GM23338 (cell line): ENCODE measurements around the gene GRIK1. TPM values are rescaled to one million over a fixed set of nuclear protein-coding genes. Genes with fewer than 3 reads are reported as not detected.

Experiments used
- ATAC-seq: fragments of 200-7000 bp; cut with Tn5 transposase; 3 replicates; pipeline ENCODE4 v1.9.1; 2020
- DNase-seq: peaks from one replicate; pipeline ENCODE4 v3.0.0-alpha.2; 2015; ENCODE audit warnings: low spot score
- H2AFZ ChIP-seq: fragments of 200-600 bp; sonication (generic); 2 replicates; pipeline ENCODE4 v1.8.0; 2016; ENCODE audit warnings: antibody characterized with exemption, mild to moderate bottlenecking, moderate library complexity
- H3F3A ChIP-seq: fragments of 200-600 bp; sonication (generic); replicated peaks from 2 replicates; pipeline ENCODE4 v1.8.0; 2017; ENCODE audit warnings: antibody characterized with exemption, mixed run types, low read depth
- H3K27ac ChIP-seq: fragments of 200-600 bp; sonication (generic); 2 replicates; pipeline ENCODE4 v1.6.1; 2016; ENCODE audit warnings: low read depth
- H3K27me3 ChIP-seq: fragments of 200-600 bp; sonication (generic); 2 replicates; pipeline ENCODE4 v1.8.0; 2016; ENCODE audit warnings: mild to moderate bottlenecking, mixed run types, moderate library complexity; ENCODE audit not compliant: insufficient read depth
- H3K36me3 ChIP-seq: fragments of 200-600 bp; sonication (generic); 2 replicates; pipeline ENCODE4 v1.8.0; 2016; ENCODE audit warnings: mild to moderate bottlenecking; ENCODE audit not compliant: insufficient read depth
- H3K4me1 ChIP-seq: fragments of 200-600 bp; sonication (generic); 2 replicates; pipeline ENCODE4 v1.8.0; 2016; ENCODE audit warnings: mild to moderate bottlenecking, moderate library complexity; ENCODE audit not compliant: insufficient read depth
- H3K4me2 ChIP-seq: fragments of 200-600 bp; sonication (generic); 2 replicates; pipeline ENCODE4 v1.7.1; 2017; ENCODE audit warnings: mixed run types
- H3K4me3 ChIP-seq: fragments of 200-600 bp; sonication (generic); 2 replicates; pipeline ENCODE4 v1.6.1; 2016; ENCODE audit warnings: mixed run types
- H3K79me2 ChIP-seq: fragments of 200-600 bp; sonication (generic); replicated peaks from 2 replicates; pipeline ENCODE4 v1.8.0; 2017; ENCODE audit warnings: mild to moderate bottlenecking; ENCODE audit not compliant: insufficient read depth
- H3K9me2 ChIP-seq: fragments of 200-600 bp; sonication (generic); 2 replicates; pipeline ENCODE4 v1.8.0; 2017; ENCODE audit not compliant: insufficient read depth
- H4K20me1 ChIP-seq: fragments of 200-600 bp; sonication (generic); replicated peaks from 2 replicates; pipeline ENCODE4 v1.8.0; 2017; ENCODE audit warnings: mild to moderate bottlenecking; ENCODE audit not compliant: insufficient read depth
- H3K27ac Mint-ChIP-seq: 2 replicates; pipeline ENCODE4 v1.8.0; 2020; ENCODE audit warnings: inconsistent platforms, mild to moderate bottlenecking, moderate library complexity, mixed read lengths
- H3K27me3 Mint-ChIP-seq: 3 replicates; pipeline ENCODE4 v1.8.0; 2022; ENCODE audit warnings: low read depth, mild to moderate bottlenecking, moderate library complexity, mixed read lengths, inconsistent platforms; ENCODE audit not compliant: insufficient read depth, poor library complexity
- H3K36me3 Mint-ChIP-seq: 3 replicates; pipeline ENCODE4 v1.8.0; 2021; ENCODE audit warnings: low read depth, mild to moderate bottlenecking, inconsistent platforms, moderate library complexity, mixed read lengths
- H3K4me1 Mint-ChIP-seq: 3 replicates; pipeline ENCODE4 v1.8.0; 2020; ENCODE audit warnings: mild to moderate bottlenecking, inconsistent platforms, mixed read lengths
- H3K4me3 Mint-ChIP-seq: 3 replicates; pipeline ENCODE4 v1.8.0; 2021; ENCODE audit warnings: moderate library complexity, mild to moderate bottlenecking, inconsistent platforms, mixed read lengths
- H3K9me3 Mint-ChIP-seq: 3 replicates; pipeline ENCODE4 v1.8.0; 2020; ENCODE audit warnings: moderate library complexity, mild to moderate bottlenecking, inconsistent platforms, mixed read lengths
- EZH2phosphoT487 ChIP-seq: fragments of 200-600 bp; sonication (generic); IDR thresholded peaks from one replicate; pipeline ENCODE4 v1.8.1; 2018; ENCODE audit warnings: antibody characterized with exemption; ENCODE audit not compliant: unreplicated experiment
- JUNB ChIP-seq: IDR thresholded peaks from one replicate; pipeline ENCODE4 v1.6.1; 2016; ENCODE audit warnings: antibody characterized with exemption; ENCODE audit not compliant: unreplicated experiment
- POLR2AphosphoS5 ChIP-seq: IDR thresholded peaks from 2 replicates; pipeline ENCODE4 v1.6.1; 2016; ENCODE audit warnings: antibody characterized with exemption, low read depth
- STAT1 ChIP-seq: IDR thresholded peaks from one replicate; pipeline ENCODE4 v1.6.1; 2016; ENCODE audit warnings: antibody characterized with exemption; ENCODE audit not compliant: unreplicated experiment
- ZNF114 ChIP-seq: fragments of 250-450 bp; sonication (Bioruptor Pico); IDR thresholded peaks from 2 replicates; pipeline ENCODE4 v1.5.0; 2020; ENCODE audit warnings: mild to moderate bottlenecking, moderate library complexity
- polyA plus RNA-seq: library from polyadenylated mRNA; unstranded; fragments of >200 nt; fragmentation: Nextera tagmentation; extraction: Ambion mirVana; gene quantifications from 2 replicates; pipeline ENCODE4 v1.2.1, GENCODE V29; 2016
- total RNA-seq: library from RNA; depleted of rRNA; stranded (reverse); fragments of >200 nt; shearing (Covaris generic); gene quantifications from 2 replicates; pipeline ENCODE4 v1.2.3, GENCODE V29; 2014
- TF ChIP-seq, protein P1 (sequence below): fragments of 250-450 bp; sonication (Bioruptor Pico); IDR thresholded peaks from 2 replicates; pipeline ENCODE4 v1.5.0; 2020; ENCODE audit warnings: mild to moderate bottlenecking, moderate library complexity
- TF ChIP-seq, protein P2 (sequence below): IDR thresholded peaks from 2 replicates; pipeline ENCODE4 v1.6.1; 2016; ENCODE audit warnings: antibody characterized with exemption

GRIK1 gene
- total and polyA plus RNA-seq, 2 experiments from 2014 or later, result 0.18 to 0.42 TPM

DNA sequence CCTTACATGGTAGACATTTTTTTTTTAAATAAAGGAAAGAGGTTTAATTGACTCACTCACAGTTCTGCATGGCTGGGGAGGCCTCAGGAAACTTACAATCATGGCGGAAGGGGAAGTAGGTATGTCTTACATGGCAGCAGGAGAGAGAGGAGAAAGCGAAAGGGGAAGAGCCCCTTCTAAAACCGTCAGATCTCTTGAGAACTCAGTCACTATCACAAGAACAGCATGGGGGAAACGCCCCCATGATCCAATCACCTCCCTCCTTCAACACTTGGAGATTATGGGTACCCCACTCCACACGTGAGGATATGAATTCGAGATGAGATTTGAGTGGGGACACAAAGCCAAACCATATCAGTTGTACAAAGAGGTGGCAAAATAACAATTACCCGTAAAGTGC lies 301.7 kb downstream of the GRIK1 start:
- no peaks in the 10 kb centered on the region for H3K36me3 Mint-ChIP-seq
- H3K4me1 Mint-ChIP-seq, result no peaks in the 10 kb centered on the region
- H4K20me1 ChIP-seq, result no peaks in the 10 kb centered on the region
- no peak for ATAC-seq
- H3K79me2 ChIP-seq, result no peaks in the 10 kb centered on the region
- no peaks in the 10 kb centered on the region for H3F3A ChIP-seq
- H3K4me3 ChIP-seq, result no peak overlapping the region
- no peak overlapping the region for H3K4me2 ChIP-seq
- H3K27ac ChIP-seq, result no peak overlapping the region
- H3K4me3 Mint-ChIP-seq, result no peak overlapping the region
- DNase-seq, result no peak
- no peaks in the 10 kb centered on the region for H3K27me3 Mint-ChIP-seq
- H2AFZ ChIP-seq, result no peak overlapping the region
- H3K27ac Mint-ChIP-seq, result no peak overlapping the region
- no peaks in the 10 kb centered on the region for H3K36me3 ChIP-seq
- no peaks in the 10 kb centered on the region for H3K9me3 Mint-ChIP-seq
- no peaks in the 10 kb centered on the region for H3K4me1 ChIP-seq
- TF ChIP-seq POLR2AphosphoS5 (no peak), ZNF114 (CRISPR knock-in tag) (no peak), EZH2phosphoT487 (no peak), STAT1 (no peak), JUNB (no peak)
- TF ChIP-seq, protein P1, sequence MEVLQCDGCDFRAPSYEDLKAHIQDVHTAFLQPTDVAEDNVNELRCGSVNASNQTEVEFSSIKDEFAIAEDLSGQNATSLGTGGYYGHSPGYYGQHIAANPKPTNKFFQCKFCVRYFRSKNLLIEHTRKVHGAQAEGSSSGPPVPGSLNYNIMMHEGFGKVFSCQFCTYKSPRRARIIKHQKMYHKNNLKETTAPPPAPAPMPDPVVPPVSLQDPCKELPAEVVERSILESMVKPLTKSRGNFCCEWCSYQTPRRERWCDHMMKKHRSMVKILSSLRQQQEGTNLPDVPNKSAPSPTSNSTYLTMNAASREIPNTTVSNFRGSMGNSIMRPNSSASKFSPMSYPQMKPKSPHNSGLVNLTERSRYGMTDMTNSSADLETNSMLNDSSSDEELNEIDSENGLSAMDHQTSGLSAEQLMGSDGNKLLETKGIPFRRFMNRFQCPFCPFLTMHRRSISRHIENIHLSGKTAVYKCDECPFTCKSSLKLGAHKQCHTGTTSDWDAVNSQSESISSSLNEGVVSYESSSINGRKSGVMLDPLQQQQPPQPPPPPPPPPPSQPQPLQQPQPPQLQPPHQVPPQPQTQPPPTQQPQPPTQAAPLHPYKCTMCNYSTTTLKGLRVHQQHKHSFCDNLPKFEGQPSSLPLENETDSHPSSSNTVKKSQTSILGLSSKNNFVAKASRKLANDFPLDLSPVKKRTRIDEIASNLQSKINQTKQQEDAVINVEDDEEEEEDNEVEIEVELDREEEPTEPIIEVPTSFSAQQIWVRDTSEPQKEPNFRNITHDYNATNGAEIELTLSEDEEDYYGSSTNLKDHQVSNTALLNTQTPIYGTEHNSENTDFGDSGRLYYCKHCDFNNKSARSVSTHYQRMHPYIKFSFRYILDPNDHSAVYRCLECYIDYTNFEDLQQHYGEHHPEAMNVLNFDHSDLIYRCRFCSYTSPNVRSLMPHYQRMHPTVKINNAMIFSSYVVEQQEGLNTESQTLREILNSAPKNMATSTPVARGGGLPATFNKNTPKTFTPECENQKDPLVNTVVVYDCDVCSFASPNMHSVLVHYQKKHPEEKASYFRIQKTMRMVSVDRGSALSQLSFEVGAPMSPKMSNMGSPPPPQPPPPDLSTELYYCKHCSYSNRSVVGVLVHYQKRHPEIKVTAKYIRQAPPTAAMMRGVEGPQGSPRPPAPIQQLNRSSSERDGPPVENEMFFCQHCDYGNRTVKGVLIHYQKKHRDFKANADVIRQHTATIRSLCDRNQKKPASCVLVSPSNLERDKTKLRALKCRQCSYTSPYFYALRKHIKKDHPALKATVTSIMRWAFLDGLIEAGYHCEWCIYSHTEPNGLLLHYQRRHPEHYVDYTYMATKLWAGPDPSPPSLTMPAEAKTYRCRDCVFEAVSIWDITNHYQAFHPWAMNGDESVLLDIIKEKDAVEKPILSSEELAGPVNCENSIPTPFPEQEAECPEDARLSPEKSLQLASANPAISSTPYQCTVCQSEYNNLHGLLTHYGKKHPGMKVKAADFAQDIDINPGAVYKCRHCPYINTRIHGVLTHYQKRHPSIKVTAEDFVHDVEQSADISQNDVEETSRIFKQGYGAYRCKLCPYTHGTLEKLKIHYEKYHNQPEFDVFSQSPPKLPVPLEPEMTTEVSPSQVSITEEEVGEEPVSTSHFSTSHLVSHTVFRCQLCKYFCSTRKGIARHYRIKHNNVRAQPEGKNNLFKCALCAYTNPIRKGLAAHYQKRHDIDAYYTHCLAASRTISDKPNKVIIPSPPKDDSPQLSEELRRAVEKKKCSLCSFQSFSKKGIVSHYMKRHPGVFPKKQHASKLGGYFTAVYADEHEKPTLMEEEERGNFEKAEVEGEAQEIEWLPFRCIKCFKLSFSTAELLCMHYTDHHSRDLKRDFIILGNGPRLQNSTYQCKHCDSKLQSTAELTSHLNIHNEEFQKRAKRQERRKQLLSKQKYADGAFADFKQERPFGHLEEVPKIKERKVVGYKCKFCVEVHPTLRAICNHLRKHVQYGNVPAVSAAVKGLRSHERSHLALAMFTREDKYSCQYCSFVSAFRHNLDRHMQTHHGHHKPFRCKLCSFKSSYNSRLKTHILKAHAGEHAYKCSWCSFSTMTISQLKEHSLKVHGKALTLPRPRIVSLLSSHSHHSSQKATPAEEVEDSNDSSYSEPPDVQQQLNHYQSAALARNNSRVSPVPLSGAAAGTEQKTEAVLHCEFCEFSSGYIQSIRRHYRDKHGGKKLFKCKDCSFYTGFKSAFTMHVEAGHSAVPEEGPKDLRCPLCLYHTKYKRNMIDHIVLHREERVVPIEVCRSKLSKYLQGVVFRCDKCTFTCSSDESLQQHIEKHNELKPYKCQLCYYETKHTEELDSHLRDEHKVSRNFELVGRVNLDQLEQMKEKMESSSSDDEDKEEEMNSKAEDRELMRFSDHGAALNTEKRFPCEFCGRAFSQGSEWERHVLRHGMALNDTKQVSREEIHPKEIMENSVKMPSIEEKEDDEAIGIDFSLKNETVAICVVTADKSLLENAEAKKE (CRISPR knock-in tag), result no peak
- TF ChIP-seq, protein P2, sequence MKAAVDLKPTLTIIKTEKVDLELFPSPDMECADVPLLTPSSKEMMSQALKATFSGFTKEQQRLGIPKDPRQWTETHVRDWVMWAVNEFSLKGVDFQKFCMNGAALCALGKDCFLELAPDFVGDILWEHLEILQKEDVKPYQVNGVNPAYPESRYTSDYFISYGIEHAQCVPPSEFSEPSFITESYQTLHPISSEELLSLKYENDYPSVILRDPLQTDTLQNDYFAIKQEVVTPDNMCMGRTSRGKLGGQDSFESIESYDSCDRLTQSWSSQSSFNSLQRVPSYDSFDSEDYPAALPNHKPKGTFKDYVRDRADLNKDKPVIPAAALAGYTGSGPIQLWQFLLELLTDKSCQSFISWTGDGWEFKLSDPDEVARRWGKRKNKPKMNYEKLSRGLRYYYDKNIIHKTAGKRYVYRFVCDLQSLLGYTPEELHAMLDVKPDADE, result no peak
- peaks cover 8% of the 10 kb centered on the region for H3K9me2 ChIP-seq
- H3K27me3 ChIP-seq, result no peaks in the 10 kb centered on the region
